Body of pancreas (tissue), 4 donors: ENCODE measurements around the gene MELTF. TPM values are rescaled to one million over a fixed set of nuclear protein-coding genes. Genes with fewer than 3 reads are reported as not detected.

Source experiments
- ATAC-seq: fragments of 150-250 bp; one replicate; pipeline ENCODE4 v1.9.1; 2016
- DNase-seq, 4 donors: peaks; one replicate each; pipeline ENCODE4 v3.0.0-alpha.2; 2019
- H3K27ac ChIP-seq, 4 donors: fragments of 200-600 bp; sonication (generic); 1 replicate in 3 of 4; 2 replicates in 1 of 4; pipeline versions ENCODE4 v1.5.1 to v1.6.1; 2016 to 2019; ENCODE audit warnings: mild to moderate bottlenecking in 1 of 4, mixed read lengths in 1 of 4, moderate library complexity in 1 of 4
- H3K27me3 ChIP-seq, 2 donors: fragments of 200-600 bp; sonication (generic); one replicate each; pipeline ENCODE4 v1.6.0; 2016; ENCODE audit warnings: mild to moderate bottlenecking in 1 of 2
- H3K36me3 ChIP-seq, 2 donors: fragments of 200-600 bp; sonication (generic); replicated peaks in 1 of 2; 2 replicates each; pipeline ENCODE4 v1.5.1; 2016; ENCODE audit warnings: low read depth in 2 of 2; ENCODE audit not compliant: insufficient read depth in 1 of 2
- H3K4me1 ChIP-seq: fragments of 200-600 bp; sonication (generic); one replicate; pipeline ENCODE4 v1.6.0; 2016
- H3K4me3 ChIP-seq, 2 donors: fragments of 200-600 bp; sonication (generic); 1 replicate in 1 of 2; 2 replicates in 1 of 2; pipeline ENCODE4 v1.5.1; 2016 to 2019
- H3K9me3 ChIP-seq, 3 donors: fragments of 200-600 bp; sonication (generic); 1 replicate in 2 of 3; 2 replicates in 1 of 3; pipeline ENCODE4 v1.5.1; 2016
- POLR2A ChIP-seq, 3 donors: fragments of 450-650 bp; IDR thresholded peaks; one replicate each; pipeline ENCODE4 v1.6.1; 2016; ENCODE audit warnings: antibody characterized with exemption in 3 of 3, mild to moderate bottlenecking in 2 of 3
- WGBS, 2 donors: methylation state at CpG; one replicate each; pipeline ENCODE4 v1.1.5; 2017; 5-methylcytosine and 5-hydroxymethylcytosine counted together
- intact Hi-C: fragments of 100-400 bp; cut with DNase I; formaldehyde crosslinking; loops from one replicate; pipeline ENCODE4 v1.15.1; 2023
- total RNA-seq, 2 donors: library from RNA; depleted of rRNA; stranded (reverse); fragments of >200 nt; gene quantifications; one replicate each; pipeline ENCODE4 v1.1.0, GENCODE V29; 2016
- TF ChIP-seq, protein P1 (sequence below), 7 experiments: fragments of 450-650 bp in 4 of 7; fragments of 200-600 bp in 3 of 7; sonication (generic) in 3 of 7; IDR thresholded peaks; one replicate each; pipeline ENCODE4 v1.5.1; 2016 to 2019; ENCODE audit warnings: antibody characterized with exemption in 7 of 7

MELTF gene
- total RNA-seq, 2 donors from 2014 or later, result 4.9 to 6.6 TPM

GRCh38 chr3:196985954-196986885, 43.4 kb downstream of the MELTF start:
- ATAC-seq (no peak), DNase-seq (no peak)
- no peak overlapping the region for H3K4me3 ChIP-seq
- intact Hi-C loops, result loop anchor here (10.0 kb wide), 1 partner anchor 189 kb away; no protein-coding TSS in a partner anchor
- WGBS, 2 donors, result 87 to 91% methylated on average over 9 of the region's 9 CpGs
- no peak overlapping the region for H3K27ac ChIP-seq
- H3K9me3 ChIP-seq, result no peaks in the 10 kb centered on the region
- H3K36me3 ChIP-seq, result no peaks in the 10 kb centered on the region
- no peaks in the 10 kb centered on the region for H3K27me3 ChIP-seq
- H3K4me1 ChIP-seq, result peaks cover 11% of the 10 kb centered on the region
- TF ChIP-seq POLR2A (IDR thresholded peaks at IDR 0.05), result no peak
- TF ChIP-seq, protein P1, sequence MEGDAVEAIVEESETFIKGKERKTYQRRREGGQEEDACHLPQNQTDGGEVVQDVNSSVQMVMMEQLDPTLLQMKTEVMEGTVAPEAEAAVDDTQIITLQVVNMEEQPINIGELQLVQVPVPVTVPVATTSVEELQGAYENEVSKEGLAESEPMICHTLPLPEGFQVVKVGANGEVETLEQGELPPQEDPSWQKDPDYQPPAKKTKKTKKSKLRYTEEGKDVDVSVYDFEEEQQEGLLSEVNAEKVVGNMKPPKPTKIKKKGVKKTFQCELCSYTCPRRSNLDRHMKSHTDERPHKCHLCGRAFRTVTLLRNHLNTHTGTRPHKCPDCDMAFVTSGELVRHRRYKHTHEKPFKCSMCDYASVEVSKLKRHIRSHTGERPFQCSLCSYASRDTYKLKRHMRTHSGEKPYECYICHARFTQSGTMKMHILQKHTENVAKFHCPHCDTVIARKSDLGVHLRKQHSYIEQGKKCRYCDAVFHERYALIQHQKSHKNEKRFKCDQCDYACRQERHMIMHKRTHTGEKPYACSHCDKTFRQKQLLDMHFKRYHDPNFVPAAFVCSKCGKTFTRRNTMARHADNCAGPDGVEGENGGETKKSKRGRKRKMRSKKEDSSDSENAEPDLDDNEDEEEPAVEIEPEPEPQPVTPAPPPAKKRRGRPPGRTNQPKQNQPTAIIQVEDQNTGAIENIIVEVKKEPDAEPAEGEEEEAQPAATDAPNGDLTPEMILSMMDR (IDR thresholded peaks at IDR 0.05), result no peak

GRCh38 chr3:196985298-196985697, 44.3 kb downstream of the MELTF start:
- H3K4me1 ChIP-seq, result peaks cover 11% of the 10 kb centered on the region
- no peak overlapping the region for H3K27ac ChIP-seq
- no peak for TF ChIP-seq POLR2A (IDR thresholded peaks at IDR 0.05)
- TF ChIP-seq, protein P1 (IDR thresholded peaks at IDR 0.05), result no peak
- 73 to 85% methylated on average over 3 to 6 of the region's 6 CpGs for WGBS, 2 donors
- no peaks in the 10 kb centered on the region for H3K9me3 ChIP-seq
- no peaks in the 10 kb centered on the region for H3K27me3 ChIP-seq
- DNase-seq, result no peak
- no peak for ATAC-seq
- H3K4me3 ChIP-seq, result no peak overlapping the region
- H3K36me3 ChIP-seq, result no peaks in the 10 kb centered on the region
- intact Hi-C loops, result loop anchor here (10.0 kb wide), 1 partner anchor 190 kb away; no protein-coding TSS in a partner anchor

GRCh38 chr3:196983186-196983585, 46.4 kb downstream of the MELTF start:
- no peak for ATAC-seq
- no peak for DNase-seq

GRCh38 chr3:196981657-196982056, 48.0 kb downstream of the MELTF start:
- WGBS, 2 donors, result 84 to 91% methylated on average over 13 of the region's 13 CpGs
- H3K9me3 ChIP-seq, result no peaks in the 10 kb centered on the region
- no peak for TF ChIP-seq POLR2A (IDR thresholded peaks at IDR 0.05)
- TF ChIP-seq, protein P1 (IDR thresholded peaks at IDR 0.05), result no peak
- no peak overlapping the region for H3K27ac ChIP-seq
- H3K27me3 ChIP-seq, result no peaks in the 10 kb centered on the region
- no peak for DNase-seq
- no peak for ATAC-seq
- intact Hi-C loops, result loop anchor here (10.0 kb wide), 1 partner anchor 193 kb away; no protein-coding TSS in a partner anchor
- no peak overlapping the region for H3K4me3 ChIP-seq
- H3K36me3 ChIP-seq, result no peaks in the 10 kb centered on the region
- peaks cover 6% of the 10 kb centered on the region for H3K4me1 ChIP-seq

More at GRCh38 chr3:196983186-196983585, 46.4 kb downstream of the MELTF start:
- intact Hi-C loops, result loop anchor here (10.0 kb wide), 1 partner anchor 192 kb away; no protein-coding TSS in a partner anchor
- Histone ChIP-seq H3K4me1 (peaks cover 6% of the 10 kb centered on the region), H3K27ac (no peak overlapping the region), H3K4me3 (no peak overlapping the region), H3K36me3 (no peaks in the 10 kb centered on the region), H3K9me3 (no peaks in the 10 kb centered on the region), H3K27me3 (no peaks in the 10 kb centered on the region)
- WGBS, 2 donors, result 39 to 63% methylated on average over 1 of the region's 1 CpG
- TF ChIP-seq POLR2A (IDR thresholded peaks at IDR 0.05), result no peak
- TF ChIP-seq, protein P1 (IDR thresholded peaks at IDR 0.05), result no peak
